CD4-positive, alpha-beta T cell treated with Interleukin-10 for 1 hour (primary cell): Measurements from ENCODE around the gene TSPY3.
"Not testable (repeated sequence)": the region's sequence is repeated elsewhere in the genome, so short reads cannot be mapped to it uniquely, and the experiment has no call there.

ENCODE experiments used
- DNase-seq: peaks from one replicate; pipeline ENCODE4 v3.0.0-alpha.2; 2020

The TSPY3 gene, protein sequence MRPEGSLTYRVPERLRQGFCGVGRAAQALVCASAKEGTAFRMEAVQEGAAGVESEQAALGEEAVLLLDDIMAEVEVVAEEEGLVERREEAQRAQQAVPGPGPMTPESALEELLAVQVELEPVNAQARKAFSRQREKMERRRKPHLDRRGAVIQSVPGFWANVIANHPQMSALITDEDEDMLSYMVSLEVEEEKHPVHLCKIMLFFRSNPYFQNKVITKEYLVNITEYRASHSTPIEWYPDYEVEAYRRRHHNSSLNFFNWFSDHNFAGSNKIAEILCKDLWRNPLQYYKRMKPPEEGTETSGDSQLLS

DNA sequence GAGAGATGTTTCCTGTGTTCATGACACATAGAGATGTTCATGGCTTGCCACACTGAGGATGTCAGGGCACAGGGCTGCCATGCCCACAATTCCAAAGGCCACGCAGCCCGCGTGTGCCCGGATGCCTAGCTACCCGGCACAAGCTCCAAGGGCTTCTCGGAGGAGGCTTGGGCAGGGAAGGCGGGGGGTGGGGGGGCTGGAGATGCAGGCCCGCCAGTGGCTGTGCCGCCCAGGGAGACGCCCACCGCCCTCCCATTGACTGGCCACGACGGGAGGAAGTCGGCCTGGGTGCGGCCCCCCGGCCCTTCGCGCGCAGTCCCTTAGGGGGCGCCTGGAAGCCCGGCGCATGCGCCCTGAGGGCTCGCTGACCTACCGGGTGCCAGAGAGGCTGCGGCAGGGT is at the start of gene TSPY3:
TSPY3 (plus strand) TSS at position 301 of the 400 bp plus-strand sequence; CDS start at position 347, 46 bp downstream.
- DNase-seq, result not testable (repeated sequence)

DNA sequence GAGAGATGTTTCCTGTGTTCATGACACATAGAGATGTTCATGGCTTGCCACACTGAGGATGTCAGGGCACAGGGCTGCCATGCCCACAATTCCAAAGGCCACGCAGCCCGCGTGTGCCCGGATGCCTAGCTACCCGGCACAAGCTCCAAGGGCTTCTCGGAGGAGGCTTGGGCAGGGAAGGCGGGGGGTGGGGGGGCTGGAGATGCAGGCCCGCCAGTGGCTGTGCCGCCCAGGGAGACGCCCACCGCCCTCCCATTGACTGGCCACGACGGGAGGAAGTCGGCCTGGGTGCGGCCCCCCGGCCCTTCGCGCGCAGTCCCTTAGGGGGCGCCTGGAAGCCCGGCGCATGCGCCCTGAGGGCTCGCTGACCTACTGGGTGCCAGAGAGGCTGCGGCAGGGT is 40.7 kb upstream of the TSPY3 start, which contains the start of gene TSPY8:
TSPY8 (plus strand) TSS at position 301 of the 400 bp plus-strand sequence; CDS start at position 347, 46 bp downstream.
- DNase-seq, result not testable (repeated sequence)

DNA sequence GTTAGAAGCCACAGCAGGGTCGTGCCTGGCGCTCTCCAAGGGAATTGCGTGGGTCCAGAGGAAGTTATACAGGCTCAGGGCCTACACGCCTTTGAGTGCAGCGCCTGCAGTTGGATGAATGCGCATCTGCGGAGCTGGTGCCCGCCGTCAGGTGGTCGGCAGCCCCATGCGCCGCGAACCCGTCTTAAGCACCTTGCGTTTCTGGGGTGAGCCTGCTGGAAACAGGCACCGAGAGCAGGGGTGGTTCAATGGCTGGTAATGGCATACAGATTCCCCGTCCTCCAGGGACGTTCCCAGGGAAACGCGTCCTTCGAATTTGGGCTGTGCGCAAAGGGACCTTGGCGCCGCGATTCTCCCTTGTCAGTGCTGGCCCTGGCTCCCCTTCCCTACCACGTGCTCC is 1.7 kb upstream of the TSPY3 start:
- not testable (repeated sequence) for DNase-seq
